Spleen (tissue), 11 donors: ENCODE results near the gene SPA17. TPM values are rescaled to one million over a fixed set of nuclear protein-coding genes. Genes with fewer than 3 reads are reported as not detected.

Experiments used
- DNase-seq: peaks from one replicate; pipeline ENCODE4 v3.0.0-alpha.2; 2020
- H3K27ac ChIP-seq, 8 donors: fragments of 200-600 bp; sonication (generic) in 7 of 8; 1 replicate in 4 of 8; 2 replicates in 4 of 8; pipeline versions ENCODE4 v1.5.0 to v1.8.0; 2016 to 2021; ENCODE audit warnings: inconsistent platforms in 4 of 8, mild to moderate bottlenecking in 4 of 8, moderate library complexity in 1 of 8
- H3K27me3 ChIP-seq, 7 donors: fragments of 200-600 bp; sonication (generic) in 6 of 7; replicated peaks in 1 of 7; 1 replicate in 4 of 7; 2 replicates in 3 of 7; pipeline versions ENCODE4 v1.5.0 to v1.8.0; 2016 to 2021; ENCODE audit warnings: inconsistent platforms in 3 of 7, mild to moderate bottlenecking in 1 of 7
- H3K36me3 ChIP-seq, 6 donors: fragments of 200-600 bp; sonication (generic) in 5 of 6; 1 replicate in 4 of 6; 2 replicates in 2 of 6; pipeline versions ENCODE4 v1.5.0 to v1.8.0; 2016 to 2021; ENCODE audit warnings: inconsistent platforms in 2 of 6
- H3K4me1 ChIP-seq, 6 donors: fragments of 200-600 bp; sonication (generic) in 5 of 6; 1 replicate in 3 of 6; 2 replicates in 3 of 6; pipeline versions ENCODE4 v1.5.0 to v1.8.0; 2016 to 2021; ENCODE audit warnings: inconsistent platforms in 3 of 6
- H3K4me3 ChIP-seq, 8 donors: fragments of 200-600 bp; sonication (generic) in 7 of 8; 1 replicate in 4 of 8; 2 replicates in 4 of 8; pipeline versions ENCODE4 v1.5.0 to v1.8.0; 2016 to 2021; ENCODE audit warnings: inconsistent platforms in 4 of 8, mild to moderate bottlenecking in 4 of 8, moderate library complexity in 2 of 8
- H3K9me3 ChIP-seq, 8 donors: fragments of 200-600 bp; sonication (generic) in 7 of 8; 1 replicate in 4 of 8; 2 replicates in 4 of 8; pipeline versions ENCODE4 v1.5.0 to v1.8.0; 2016 to 2021; ENCODE audit warnings: inconsistent platforms in 4 of 8
- POLR2A ChIP-seq, 3 donors: fragments of 450-650 bp; IDR thresholded peaks; one replicate each; pipeline ENCODE4 v1.5.1; 2017; ENCODE audit warnings: antibody characterized with exemption in 3 of 3, mild to moderate bottlenecking in 1 of 3
- POLR2AphosphoS5 ChIP-seq, 3 donors: sonication (generic); formaldehyde crosslinking; IDR thresholded peaks; one replicate each; pipeline ENCODE4 v1.5.1; 2017; ENCODE audit warnings: antibody characterized with exemption in 3 of 3
- WGBS, 5 donors: extraction: QIAGEN DNeasy Blood & Tissue Kit in 3 of 5; methylation state at CpG; one replicate each; pipeline versions ENCODE4 v1.1.5 to v1.1.7; 2013 to 2018; 5-methylcytosine and 5-hydroxymethylcytosine counted together
- intact Hi-C: fragments of 100-400 bp; cut with DNase I; formaldehyde crosslinking; loops from one replicate; pipeline ENCODE4 v1.15.0; 2023; ENCODE audit warnings: low total_unique reads
- polyA plus RNA-seq, 3 donors: library from polyadenylated mRNA; stranded (reverse); fragments of 200-250 nt; gene quantifications; one replicate each; pipeline ENCODE4 v1.2.1, GENCODE V29; 2013
- total RNA-seq, 7 donors: library from RNA; depleted of rRNA in 3 of 7; stranded (reverse); fragments of >200 nt in 3 of 7; fragmentation: NEBNext Ultra II Directional in 4 of 7; extraction: Animal tissue kit (Norgen Biotek cat#: 25700) in 4 of 7; gene quantifications; one replicate each; pipeline versions ENCODE4 v1.1.0 to v1.2.1, GENCODE V29; 2016 to 2021
- TF ChIP-seq, protein P1 (sequence below), 11 experiments: fragments of 200-600 bp in 7 of 11; fragments of 450-650 bp in 4 of 11; sonication (generic) in 4 of 11; IDR thresholded peaks in 8 of 11; conservative IDR thresholded peaks in 3 of 11; 1 replicate in 7 of 11; 2 replicates in 4 of 11; pipeline versions ENCODE4 v1.4.0 to v1.8.0; 2016 to 2021; ENCODE audit warnings: antibody characterized with exemption in 11 of 11, inconsistent platforms in 4 of 11, mild to moderate bottlenecking in 1 of 11
- donor health status: healthy with polysubstance abuse.
- donor health status: DM: no; HTN: no; CAD: no; lungs with moderate emphysema.
- donor health status: DM: no; HTN: no; CAD: no.
- donor health status: Bipolar disorder and iron deficiency.
- donor health status: healthy.
- donor health status: DM: no; HTN: no; CAD: no.
- donor health status: DM: yes; HTN: yes; CAD: no.

The SPA17 gene
- total and polyA plus RNA-seq, 10 donors = 0.34 to 4.8 (median 1.9) TPM

DNA sequence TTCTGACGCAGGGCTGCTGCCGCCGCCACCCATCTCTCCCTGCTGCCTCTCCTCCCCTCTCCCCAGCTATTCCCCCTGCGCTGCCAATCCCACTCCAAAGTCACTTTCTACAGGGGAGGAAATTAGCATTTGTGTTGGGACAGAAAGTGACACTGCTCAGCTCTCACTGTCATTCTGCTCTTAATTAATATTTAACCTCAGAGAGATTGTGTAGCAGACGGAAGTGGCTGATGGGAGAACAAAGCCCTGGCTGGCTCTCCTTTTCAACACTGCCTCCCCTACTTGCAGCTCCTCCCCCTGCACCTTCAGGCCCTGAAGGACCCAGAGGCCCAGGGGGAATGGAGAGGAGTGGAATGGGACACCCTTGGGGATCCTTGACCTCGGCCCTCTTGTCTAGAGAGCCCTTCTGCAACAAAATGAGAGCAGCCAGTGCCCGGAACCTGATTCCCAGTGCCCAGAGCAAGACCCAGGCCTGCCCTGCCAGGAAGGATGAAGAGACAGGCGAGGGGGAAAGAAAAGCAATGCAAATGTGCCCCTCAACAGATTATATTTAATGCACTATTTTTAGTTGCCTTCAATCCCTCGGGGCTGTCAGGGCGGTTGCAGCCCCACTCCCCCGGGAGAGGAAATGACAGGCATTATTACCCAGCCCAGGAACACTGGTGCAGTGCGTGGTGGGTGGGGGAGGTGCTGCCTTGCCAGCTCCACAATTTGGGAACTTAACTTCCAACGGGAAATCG is 51.4 kb downstream of the SPA17 start:
- no peaks in the 10 kb centered on the region for H3K9me3 ChIP-seq
- H3K36me3 ChIP-seq = no peaks in the 10 kb centered on the region
- peaks cover 0 to 12% (median 0%) of the 10 kb centered on the region in 7 donors for H3K27me3 ChIP-seq
- peaks cover 0 to 31% (median 17%) of the 10 kb centered on the region in 6 donors for H3K4me1 ChIP-seq
- peak in 1 of 3 donors; percentile 46 for TF ChIP-seq POLR2AphosphoS5 (IDR thresholded peaks at IDR 0.05)
- no peak for TF ChIP-seq POLR2A (IDR thresholded peaks at IDR 0.05)
- TF ChIP-seq, protein P1, sequence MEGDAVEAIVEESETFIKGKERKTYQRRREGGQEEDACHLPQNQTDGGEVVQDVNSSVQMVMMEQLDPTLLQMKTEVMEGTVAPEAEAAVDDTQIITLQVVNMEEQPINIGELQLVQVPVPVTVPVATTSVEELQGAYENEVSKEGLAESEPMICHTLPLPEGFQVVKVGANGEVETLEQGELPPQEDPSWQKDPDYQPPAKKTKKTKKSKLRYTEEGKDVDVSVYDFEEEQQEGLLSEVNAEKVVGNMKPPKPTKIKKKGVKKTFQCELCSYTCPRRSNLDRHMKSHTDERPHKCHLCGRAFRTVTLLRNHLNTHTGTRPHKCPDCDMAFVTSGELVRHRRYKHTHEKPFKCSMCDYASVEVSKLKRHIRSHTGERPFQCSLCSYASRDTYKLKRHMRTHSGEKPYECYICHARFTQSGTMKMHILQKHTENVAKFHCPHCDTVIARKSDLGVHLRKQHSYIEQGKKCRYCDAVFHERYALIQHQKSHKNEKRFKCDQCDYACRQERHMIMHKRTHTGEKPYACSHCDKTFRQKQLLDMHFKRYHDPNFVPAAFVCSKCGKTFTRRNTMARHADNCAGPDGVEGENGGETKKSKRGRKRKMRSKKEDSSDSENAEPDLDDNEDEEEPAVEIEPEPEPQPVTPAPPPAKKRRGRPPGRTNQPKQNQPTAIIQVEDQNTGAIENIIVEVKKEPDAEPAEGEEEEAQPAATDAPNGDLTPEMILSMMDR (IDR thresholded peaks at IDR 0.05 in 8 of 11, conservative IDR thresholded peaks at IDR 0.05 in 3 of 11) = no peak
- DNase-seq = peak; percentile 74
- 30 to 37% (median 33%) methylated on average over 13 to 14 of the region's 14 CpGs for WGBS, 5 donors
- H3K27ac ChIP-seq = peak overlapping the region in 5 of 8 donors; percentile 29 to 59 (median 46)
- intact Hi-C loops = no loop called here
- H3K4me3 ChIP-seq = peak overlapping the region in 1 of 8 donors; percentile 32

DNA sequence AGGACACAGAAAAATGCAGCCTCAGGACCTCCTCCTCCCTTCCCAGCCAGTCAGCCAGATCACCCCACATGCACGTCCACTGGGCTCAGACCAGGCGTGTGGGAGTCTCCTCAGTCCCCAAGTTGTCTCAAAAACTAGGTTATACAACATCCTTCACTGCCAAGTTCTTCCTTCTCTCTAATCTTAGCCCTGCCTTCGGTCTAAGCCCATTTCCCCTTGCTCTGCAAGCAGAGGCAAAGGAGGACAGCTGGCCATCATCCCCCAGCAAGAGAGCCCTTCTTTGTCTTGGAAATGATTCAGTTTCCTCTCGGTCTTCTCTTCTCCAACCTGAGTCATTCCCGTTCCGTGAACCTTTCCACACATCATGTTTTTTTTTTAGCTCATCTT is 52.0 kb downstream of the SPA17 start:
- 10 to 27% (median 19%) methylated on average over 6 of the region's 6 CpGs for WGBS, 5 donors
- Histone ChIP-seq H3K36me3 (no peaks in the 10 kb centered on the region), H3K4me1 (peaks cover 0 to 31% (median 17%) of the 10 kb centered on the region in 6 donors), H3K27me3 (peaks cover 0 to 12% (median 0%) of the 10 kb centered on the region in 7 donors), H3K4me3 (peak overlapping the region in 1 of 8 donors; percentile 32), H3K9me3 (no peaks in the 10 kb centered on the region), H3K27ac (peak overlapping the region in 5 of 8 donors; percentile 29 to 59 (median 46))
- intact Hi-C loops = no loop called here
- TF ChIP-seq POLR2A (IDR thresholded peaks at IDR 0.05) = no peak
- TF ChIP-seq, protein P1 (IDR thresholded peaks at IDR 0.05 in 8 of 11, conservative IDR thresholded peaks at IDR 0.05 in 3 of 11) = no peak
- no peak for TF ChIP-seq POLR2AphosphoS5 (IDR thresholded peaks at IDR 0.05)
- DNase-seq = no peak

DNA sequence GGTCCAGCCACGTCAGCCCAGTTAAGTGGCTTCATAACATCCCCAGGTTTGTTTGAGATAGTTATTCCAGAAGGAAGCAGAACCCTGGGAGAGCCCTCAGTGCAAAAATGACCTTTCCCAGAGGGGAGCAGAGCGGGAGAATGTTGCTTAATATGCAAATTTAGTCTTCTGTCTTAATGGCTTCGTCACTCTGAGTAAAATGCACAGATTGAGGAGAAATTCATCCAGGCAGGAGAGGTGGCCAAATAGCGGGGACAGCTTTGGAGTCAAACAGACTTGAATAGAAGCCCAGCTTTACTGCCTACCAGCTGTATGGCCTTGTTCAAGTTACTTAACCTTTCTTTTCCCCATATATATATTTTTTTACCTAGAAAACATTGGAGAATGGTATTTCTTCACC is 53.8 kb downstream of the SPA17 start:
- peaks cover 0 to 4% (median 0%) of the 10 kb centered on the region in 7 donors for H3K27me3 ChIP-seq
- TF ChIP-seq POLR2AphosphoS5 (IDR thresholded peaks at IDR 0.05) = no peak
- TF ChIP-seq, protein P1 (IDR thresholded peaks at IDR 0.05 in 8 of 11, conservative IDR thresholded peaks at IDR 0.05 in 3 of 11) = no peak
- TF ChIP-seq POLR2A (IDR thresholded peaks at IDR 0.05) = no peak
- H3K36me3 ChIP-seq = no peaks in the 10 kb centered on the region
- no peak overlapping the region for H3K4me3 ChIP-seq
- H3K4me1 ChIP-seq = peaks cover 0 to 41% (median 17%) of the 10 kb centered on the region in 6 donors
- H3K9me3 ChIP-seq = no peaks in the 10 kb centered on the region
- intact Hi-C loops = no loop called here
- H3K27ac ChIP-seq = no peak overlapping the region
- WGBS, 5 donors = 65 to 84% (median 78%) methylated on average over 4 of the region's 4 CpGs
- DNase-seq = no peak

DNA sequence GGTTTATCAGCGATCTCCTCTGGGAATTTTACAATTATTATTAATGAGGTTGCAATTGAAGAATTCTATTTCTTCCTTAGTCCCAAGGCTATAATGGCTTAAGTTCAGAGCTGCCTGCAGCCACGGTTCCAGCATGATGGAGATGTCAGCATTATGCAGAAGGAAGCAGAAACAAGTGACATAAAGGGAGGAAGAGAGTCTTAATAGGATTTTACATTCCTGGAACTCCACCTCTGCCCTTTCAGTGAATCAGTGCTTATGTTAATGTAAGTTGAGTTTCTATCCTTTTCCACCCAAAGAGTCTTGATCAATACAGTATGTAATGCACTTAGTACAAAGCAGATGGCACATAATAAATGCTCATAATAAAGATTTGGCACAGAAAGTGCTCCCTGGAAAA is 54.4 kb downstream of the SPA17 start:
- Histone ChIP-seq H3K9me3 (no peaks in the 10 kb centered on the region), H3K36me3 (no peaks in the 10 kb centered on the region), H3K4me3 (no peak overlapping the region), H3K4me1 (peaks cover 0 to 41% (median 17%) of the 10 kb centered on the region in 6 donors), H3K27ac (no peak overlapping the region), H3K27me3 (peaks cover 0 to 4% (median 0%) of the 10 kb centered on the region in 7 donors)
- TF ChIP-seq, protein P1 (IDR thresholded peaks at IDR 0.05 in 8 of 11, conservative IDR thresholded peaks at IDR 0.05 in 3 of 11) = no peak
- no peak for TF ChIP-seq POLR2AphosphoS5 (IDR thresholded peaks at IDR 0.05)
- TF ChIP-seq POLR2A (IDR thresholded peaks at IDR 0.05) = no peak
- intact Hi-C loops = no loop called here
- no peak for DNase-seq
- WGBS, 5 donors = 67 to 83% (median 75%) methylated on average over 2 of the region's 2 CpGs
